Left renal pelvis (tissue), 4 donors: ENCODE data around the gene TMEM97. TPM values are rescaled to one million over a fixed set of nuclear protein-coding genes. Genes with fewer than 3 reads are reported as not detected.
A peak's percentile ranks its signal among the peaks of the same experiment; 100 is the strongest.

Experiments used
- DNase-seq, 4 donors: peaks; one replicate each; pipeline ENCODE4 v3.0.0-alpha.2; 2013; ENCODE audit warnings: low read depth in 4 of 4, low spot score in 3 of 4
- polyA plus RNA-seq, 4 donors: library from polyadenylated mRNA; unstranded; fragments of 120-200 nt; gene quantifications; one replicate each; pipeline ENCODE4 v1.2.1, GENCODE V29; 2013; ENCODE audit not compliant: insufficient read length in 4 of 4

The TMEM97 gene
- polyA plus RNA-seq, 4 donors = 41.5 to 66.6 (median 56.6) TPM

DNA sequence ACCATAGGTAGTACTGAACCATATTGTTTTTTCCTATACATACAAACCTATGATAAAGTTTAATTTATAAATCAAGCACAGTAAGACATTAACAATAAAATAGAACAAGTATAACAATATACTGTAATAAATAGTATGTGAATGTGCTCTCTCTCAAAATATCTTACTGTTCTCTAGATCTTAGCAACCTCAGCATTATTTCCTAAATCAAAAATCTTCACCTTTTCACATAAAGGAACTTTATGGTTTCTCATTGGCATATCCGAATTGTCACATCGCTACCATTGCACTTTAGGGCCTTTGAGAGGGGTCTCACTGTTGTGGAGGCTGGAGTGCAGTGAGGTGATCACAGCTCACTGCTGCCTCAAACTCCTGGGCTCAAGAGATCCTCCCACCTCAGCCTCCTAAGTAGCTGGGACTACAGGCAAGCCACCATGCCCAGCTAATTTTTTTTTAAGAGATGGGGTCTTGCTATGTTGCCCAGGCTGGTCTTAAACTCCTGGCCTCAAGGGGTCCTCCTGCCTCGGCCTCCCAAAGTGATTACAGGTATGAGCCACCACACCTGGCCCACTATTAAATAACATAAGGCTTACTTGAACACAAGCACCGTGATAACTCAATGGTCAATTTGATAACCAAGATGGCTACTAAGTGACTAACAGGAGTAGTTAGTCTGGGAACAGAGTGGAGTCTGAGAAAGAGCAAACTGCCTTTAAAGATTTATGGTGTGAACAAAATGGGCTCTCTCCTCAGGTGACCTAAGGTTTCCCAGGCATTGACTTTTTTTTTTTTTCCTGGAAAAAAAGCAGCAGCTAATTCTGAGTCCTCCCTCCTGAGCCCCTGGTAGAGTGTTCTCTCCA lies 2.9 kb upstream of the TMEM97 start:
- DNase-seq = no peak

DNA sequence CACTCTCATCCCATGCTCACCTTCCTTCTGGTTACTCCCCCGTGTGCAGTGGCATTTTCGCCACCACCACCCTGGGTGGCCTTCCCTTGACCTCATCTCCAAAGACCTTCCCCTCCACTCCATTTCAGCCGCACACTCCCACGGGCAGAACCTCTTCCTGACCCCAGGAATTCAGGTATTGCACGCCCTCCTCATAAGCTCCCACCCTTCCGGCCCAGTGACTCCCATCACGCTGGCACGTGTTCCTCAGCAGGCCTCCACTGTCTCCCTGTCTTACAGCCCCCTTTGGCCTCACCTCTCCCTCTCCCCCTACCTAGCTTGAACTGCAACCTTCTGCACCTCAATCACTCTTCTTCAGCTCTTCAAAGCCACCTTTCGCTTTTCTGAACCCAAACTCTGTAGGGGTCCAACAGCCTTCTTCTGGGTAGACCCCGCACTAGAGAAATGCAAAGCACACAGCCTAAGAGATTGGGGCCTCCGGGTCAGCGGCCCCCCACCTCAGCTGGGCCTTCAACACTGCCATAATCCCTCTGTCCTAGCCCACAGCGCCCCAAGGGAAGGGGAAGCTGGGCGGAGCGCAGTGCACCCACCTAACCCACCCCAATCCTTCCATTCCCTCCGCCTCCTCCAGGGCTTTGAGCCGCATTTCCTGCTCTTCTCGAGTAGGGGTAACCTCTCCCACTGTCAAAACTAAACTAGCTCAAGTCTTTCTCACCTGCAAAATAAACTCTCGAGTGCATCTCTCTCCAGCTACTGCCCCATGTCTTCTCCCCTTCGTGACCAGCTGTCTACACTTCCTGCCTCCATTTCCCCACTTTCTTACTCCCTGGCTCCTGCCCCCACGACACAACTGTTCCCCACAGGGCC lies 1.7 kb upstream of the TMEM97 start:
- no peak for DNase-seq

DNA sequence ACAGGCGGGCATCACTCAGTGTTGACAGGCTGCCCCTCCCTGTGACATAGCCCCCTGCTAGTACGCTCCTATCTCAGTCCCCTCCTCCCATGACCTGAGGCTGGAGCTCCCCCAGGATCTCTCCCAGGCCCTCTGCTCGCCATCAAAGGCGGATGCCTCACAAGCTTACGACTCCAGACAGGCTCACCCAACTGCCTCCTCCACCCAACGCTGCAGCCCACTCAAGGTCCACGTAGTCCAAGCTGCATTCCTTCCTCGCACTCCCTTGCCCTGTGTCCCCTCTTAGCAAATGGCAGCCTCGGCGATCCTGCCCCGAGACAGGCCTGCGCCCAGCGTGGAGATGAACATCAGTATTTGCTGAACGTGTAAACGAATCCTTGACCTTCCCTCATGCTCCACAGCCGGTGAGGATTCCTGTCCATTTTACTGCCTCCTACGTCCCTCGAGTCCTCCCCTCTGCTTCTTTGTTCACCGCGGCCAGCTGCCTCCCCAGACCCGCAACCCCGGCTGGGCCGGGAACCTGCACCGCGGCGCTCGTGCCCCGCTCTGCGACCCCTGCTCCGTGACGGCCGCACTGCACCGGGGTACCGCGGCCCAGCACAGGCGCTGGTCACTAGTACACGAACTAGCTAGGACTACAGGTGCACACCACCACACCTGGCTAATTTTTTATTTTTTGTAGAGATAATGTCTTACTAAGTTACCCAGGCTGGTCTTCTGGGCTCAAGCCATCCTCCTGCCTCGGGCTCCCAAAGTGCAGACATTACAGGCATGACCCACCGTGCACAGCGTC lies 838 bp upstream of the TMEM97 start:
- no peak for DNase-seq

DNA sequence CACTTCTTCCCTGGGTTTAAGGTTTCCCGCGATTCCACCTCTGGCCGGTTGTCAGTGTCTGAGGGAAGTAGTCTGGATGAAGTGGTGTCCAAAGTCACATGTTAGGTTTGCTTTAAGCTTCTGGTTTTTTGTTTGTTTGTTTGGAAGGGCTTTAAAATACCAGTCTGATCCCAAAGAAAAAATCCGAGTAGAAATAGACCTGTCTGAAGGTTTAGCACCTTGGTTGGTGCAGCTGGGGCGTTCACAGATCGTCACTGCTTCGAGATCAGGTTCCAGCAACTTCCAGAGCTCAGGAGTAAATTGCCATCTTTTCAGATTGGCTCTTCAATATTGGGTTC lies 567 bp downstream of the TMEM97 start:
- no peak for DNase-seq

DNA sequence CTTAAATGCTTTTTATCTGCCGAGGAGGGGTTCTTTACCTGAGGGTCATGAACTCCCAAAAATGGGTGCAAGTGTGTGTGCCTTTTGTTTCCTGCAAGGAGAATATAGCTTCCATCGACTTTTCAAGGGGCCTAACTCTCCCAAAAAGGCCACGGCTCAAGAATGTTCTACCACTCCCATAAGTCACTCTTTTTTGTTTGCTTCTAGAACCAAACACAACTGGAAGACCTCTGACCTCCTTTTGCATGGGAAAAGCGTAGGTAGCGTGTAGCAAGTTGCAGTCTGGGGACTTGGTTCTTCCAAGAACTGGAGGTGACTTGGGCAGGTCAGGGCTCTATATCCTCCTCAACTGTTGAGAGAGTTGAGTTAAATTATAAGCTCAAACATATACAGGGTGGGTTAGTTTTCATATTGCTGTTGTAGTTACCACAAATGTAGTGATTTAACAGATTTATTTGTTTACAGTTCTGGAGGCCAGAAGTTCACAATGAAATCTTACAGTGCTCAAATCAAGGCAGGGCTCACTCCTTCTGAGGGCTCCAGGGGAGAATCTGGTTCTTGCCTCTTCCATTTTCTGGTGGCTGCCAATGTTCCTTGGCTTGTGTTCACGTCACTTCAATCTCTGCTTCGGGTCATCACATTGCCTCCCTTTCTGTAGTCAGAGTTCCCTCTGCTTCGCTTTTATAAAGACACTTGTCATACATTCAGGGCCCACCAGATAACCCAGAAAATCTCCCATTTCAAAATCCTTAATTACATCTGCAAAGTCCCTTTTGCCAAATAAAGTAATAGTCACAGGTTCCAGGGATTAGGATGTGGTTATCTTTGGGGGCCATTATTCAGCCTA lies 1.4 kb downstream of the TMEM97 start:
- DNase-seq = no peak

DNA sequence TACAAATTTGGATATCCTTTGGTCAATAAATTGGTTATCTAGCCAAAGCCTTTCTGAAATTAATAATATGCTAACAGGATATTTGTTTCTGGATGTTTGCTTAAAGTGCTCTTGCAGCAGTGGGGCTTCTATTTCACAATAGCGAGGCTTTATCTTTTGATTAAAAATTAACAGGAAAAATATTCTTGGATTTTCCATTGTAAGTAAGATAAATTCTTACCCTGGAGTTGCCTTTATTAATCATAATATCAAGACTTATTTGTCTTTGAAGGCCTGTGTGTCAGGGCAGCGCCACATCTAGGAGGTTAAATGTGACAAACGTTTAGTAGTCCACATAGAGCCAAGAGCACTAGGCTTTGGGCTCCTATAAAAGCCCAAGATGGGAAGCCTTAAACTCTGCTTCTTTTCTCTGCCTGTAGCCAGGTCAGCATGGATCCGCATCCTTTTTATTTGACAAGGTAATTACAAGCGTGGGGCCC lies 5.3 kb downstream of the TMEM97 start:
- no peak for DNase-seq

DNA sequence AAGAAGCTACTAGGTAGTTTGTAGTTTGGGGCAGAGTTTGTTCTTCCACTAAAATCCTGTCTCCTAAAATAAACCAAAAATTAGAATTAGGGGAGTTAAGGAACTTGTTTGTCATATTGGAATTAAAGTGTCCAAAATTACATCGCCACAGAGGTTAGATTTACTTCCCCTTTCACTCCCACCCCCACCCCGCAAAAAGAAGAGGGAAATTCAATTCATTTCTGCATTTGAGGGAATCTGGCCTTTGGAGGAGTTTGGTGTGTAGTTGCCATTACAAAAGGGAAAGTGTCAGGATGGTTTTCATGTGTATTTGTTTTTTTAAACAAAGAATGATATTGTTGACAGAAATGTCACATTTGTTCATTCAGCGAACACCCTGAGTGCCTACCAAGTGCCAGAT lies 5.8 kb downstream of the TMEM97 start:
- DNase-seq = no peak

DNA sequence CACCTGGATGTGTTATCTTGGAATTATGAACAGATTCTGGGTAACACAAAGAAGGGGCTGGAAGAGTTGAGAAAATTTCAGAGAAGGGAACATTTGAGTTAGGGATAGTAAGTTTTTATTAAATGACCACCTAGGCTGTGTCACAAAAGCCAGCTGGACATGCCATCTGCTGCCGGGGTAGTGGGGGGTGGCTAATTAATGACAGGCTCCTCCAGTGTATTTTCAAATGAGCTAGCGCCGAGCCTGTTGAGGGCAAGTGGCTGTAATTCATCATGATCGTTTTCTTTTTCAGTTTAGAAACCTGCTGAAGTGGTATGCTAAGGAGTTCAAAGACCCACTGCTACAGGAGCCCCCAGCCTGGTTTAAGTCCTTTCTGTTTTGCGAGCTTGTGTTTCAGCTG lies 6.2 kb downstream of the TMEM97 start:
- DNase-seq = no peak

DNA sequence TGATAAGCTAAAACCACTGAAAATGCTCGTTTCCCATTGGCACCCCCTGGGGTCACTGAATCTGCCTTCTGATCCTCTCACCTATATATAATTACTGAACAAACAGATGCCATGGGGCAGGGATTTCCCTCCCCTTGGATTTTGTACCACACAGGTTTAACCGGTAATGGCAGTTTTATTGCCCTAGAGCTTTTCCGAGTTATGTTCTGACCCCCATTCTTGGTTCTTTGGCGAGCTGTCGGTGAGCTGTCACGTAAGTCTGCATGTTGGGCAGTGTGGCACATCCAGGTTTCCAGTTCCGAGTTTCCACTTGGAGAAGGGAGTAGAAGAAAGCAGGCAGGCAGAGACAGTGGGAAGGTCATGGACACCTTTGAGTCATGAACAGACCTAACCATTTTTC lies 7.1 kb downstream of the TMEM97 start:
- DNase-seq = no peak

DNA sequence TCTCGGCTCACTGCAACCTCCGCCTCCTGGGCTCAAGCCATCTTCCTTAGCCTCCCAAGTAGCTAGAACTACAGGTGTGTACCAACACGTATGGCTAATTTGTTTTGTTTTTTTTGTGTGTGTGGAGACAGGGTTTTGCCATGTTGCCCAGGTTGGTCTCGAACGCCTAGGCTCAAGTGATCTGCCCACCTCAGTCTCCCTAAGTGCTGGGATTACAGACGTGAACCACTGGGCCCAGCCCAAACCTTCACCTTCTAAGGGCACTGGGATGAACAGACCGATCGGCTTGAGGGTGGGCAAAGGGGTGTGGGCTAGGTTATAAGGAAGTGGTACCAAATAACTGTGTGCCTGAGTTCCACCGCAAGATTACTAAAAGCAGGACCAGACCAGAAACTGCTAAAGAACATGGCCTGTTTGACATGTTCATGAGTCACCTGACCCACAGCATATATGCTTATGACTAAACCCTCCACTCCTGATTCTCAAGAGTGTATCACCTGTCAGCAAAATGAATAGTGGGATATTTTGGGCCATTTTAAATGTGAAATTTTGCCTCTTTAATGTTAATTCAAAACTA lies 8.1 kb downstream of the TMEM97 start:
- DNase-seq = no peak

DNA sequence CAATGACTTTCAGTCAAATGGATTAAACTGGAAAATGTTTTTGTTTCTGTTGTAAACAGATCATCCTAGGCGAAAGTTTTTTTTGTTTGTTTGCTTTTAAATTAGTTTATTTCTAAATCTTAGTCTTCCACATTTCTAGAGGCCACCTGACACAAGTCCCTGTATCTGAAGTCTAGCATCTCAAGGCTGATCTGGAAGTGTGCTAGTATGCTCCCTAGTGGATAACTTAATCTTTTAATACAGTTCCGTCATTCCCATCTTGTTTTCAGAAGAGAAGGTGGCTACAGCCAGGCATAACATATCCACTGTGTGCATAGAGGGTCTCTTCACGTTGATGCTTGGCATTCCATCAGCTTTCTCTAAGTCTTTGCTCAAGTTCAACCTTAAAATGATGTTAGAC lies 8.7 kb downstream of the TMEM97 start:
- no peak for DNase-seq

DNA sequence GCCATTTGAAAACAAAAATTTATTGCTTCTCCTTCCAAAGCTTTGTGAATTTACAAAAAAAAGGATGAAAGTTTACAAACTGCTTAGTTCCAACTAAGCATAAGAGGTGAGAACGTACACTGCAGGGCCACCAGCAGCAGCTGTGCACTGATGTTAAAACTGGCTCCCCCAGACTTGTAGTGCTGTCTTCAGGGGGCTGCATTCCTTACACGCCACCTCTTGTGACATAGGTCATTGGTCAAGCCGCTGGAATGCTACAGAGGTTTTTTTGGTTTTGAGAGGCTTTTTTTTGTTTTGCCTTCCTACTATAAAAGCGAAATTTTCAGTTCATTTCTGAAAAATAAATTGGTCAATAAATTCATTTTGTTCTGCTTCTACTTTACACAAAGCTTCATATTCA lies 9.3 kb downstream of the TMEM97 start:
- DNase-seq = no peak

DNA sequence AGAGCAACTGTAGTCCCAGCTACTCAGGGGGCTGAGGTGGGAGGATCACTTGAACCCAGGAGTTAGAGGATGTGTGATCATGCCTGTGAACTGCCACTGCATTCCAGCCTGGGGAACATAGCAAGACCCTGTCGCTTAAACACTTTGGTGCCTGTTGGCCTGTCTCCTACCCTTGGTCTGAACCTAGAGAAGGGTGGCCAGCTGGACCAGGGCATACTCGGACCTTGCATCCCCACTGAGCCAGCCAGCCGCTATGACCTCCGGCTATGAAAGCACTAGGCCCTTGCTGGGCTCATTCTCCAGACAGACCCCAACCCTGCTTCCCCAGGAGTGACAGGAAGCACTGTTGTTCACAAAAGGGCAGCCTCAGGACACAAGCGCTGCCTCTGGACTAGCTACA lies 11.7 kb downstream of the TMEM97 start:
- DNase-seq = no peak

DNA sequence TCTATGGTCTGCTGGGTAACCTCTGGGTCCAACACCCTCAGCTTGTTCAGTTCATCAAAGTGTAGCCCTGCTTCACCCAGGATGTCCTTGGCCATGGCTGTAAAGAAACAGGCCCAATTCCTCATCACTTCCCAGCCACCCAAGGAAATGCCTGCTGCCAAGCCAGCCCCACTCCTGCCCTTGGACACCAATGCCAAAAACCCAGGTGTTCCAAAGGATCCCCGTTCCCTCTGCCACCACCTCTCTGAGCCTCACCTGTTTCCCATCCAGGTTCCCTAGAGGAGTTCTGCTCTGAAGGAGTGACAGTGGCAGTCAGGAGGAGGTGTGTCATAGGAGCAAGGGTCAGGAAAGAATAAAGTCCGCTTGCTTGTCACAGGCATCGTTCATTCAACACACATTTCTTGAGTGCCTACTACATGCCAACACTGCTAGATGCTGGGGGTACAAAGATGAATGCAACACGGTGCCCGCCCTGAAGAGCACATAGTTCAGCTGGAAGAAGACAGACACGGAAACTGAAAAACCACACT lies 13.0 kb downstream of the TMEM97 start:
- DNase-seq = no peak

DNA sequence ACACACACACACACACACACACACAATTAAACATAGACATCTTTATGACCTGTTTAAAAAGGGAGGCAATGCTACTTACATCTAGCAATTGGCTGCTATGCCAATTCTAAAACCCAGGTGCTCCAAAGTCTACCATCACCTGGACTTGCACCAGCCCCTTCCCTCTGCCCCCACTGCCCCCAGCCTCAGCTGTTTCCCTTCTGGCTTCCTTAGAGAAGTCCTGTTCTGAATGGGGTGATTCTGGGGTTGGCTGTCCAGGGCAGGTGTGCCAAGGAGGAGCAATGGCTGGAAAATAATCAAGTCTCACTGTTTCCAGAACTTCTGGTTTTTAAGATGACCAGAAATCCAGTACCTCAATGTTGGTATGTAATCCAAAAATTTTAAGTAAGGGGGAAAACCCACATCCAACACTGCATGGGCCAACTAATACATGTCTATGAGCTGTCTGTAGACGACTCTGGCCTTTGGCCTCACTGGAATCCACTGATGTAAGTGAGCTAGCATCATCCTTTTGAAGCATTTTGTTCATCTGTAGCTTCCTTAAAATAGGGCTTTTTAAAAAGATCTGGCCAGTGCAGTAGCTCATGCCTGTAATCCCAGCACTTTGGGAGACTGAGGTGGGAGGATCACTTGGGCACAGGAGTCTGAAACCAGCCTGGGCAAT lies 14.2 kb downstream of the TMEM97 start:
- no peak for DNase-seq

DNA sequence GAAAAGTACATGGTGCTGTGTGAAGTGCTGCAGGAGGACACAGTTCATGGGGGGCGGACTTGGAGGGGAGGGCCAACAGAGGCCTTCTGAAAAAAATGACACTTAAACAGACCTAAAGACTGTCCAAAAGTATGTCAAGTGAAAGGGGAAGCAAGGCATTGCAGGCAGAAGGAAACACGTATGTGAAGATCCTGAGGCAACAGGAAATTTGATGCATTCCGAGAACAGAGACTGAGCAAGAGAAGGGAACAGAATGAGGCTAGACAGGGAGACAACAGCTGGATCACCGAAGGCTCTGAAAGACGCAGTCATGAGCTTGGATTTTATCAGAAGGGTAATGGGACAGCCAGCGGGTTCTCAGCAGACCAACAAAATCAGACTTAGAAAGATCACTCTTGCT lies 15.2 kb downstream of the TMEM97 start:
- DNase-seq = no peak

DNA sequence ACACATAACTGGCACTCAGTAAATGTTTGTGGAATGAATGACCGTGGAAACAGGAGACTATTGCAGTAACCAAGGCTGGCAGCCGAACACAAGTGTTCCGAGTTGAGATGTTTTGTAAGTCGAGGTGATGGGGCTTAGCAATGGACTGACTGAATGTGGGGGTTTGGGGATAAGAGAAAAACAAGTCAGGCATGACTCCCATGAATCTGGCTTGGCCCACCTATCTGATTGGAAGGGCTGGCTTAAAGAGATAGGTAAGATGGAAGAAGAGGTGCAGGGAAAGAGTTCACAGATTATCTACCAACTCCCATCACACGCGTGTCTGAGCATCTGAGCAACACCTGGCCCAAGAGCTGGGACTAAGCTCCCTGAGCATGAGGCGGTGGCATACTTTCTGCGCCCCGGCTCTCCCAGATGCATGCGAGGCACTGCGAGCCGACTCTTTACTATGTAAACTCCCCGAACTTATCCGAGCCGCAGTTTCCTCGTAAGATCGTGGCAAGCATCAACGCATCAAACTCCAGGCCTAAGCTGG lies 15.7 kb downstream of the TMEM97 start:
- no peak for DNase-seq

DNA sequence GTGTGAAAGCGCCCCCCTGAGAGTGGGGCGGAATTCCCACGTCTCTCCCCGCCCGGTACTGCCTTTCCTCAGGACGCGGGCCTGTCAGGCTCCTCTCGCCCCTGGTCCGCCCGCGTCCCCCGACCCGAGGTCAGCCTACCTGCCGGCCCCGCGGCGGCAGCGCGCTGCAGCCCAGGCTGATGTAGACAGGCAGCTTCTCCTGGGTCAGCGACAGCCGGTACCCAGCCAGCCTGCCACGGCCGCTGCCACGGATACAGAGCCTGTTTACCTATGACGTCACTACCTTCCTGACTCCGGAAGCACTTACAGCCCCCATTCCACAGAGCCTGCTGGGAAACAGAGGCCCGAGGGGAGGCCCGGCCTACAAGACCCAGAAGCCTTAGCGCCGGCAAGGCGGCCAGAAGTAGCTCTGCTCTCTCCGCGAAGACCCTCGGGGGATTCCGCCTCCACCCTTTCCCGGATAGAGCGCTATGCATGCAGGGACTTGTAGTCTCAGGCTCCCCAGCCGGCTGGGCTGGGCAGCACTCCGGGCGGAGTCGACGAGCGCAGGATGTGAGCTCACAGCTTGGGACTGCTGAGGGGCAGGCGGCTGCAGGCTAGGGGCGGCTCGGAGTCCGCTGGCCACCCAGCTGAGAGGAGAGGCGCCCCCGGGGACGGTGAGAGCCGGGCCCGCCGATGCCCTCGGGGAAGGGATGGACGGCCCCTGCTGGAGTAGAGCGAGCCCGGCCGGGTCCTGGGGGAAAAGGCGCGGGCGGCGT lies 16.4 kb downstream of the TMEM97 start, which contains the start of the genes IFT20 and TNFAIP1:
Gene IFT20 (minus strand): TSS at position 272 of the 758 bp plus-strand sequence. CDS start 3,487 bp downstream, outside the sequence.
Gene TNFAIP1 (plus strand): TSS at position 561 of the 758 bp plus-strand sequence. CDS start 3,761 bp downstream, outside the sequence.
- peak; percentile 98 to 100 (median 98) for DNase-seq
